ENCODE results near the gene PCDHGB7.
"Not testable (repeated sequence)": the region's sequence is repeated elsewhere in the genome, so short reads cannot be mapped to it uniquely, and the experiment has no call there.

The PCDHGB7 gene

DNA sequence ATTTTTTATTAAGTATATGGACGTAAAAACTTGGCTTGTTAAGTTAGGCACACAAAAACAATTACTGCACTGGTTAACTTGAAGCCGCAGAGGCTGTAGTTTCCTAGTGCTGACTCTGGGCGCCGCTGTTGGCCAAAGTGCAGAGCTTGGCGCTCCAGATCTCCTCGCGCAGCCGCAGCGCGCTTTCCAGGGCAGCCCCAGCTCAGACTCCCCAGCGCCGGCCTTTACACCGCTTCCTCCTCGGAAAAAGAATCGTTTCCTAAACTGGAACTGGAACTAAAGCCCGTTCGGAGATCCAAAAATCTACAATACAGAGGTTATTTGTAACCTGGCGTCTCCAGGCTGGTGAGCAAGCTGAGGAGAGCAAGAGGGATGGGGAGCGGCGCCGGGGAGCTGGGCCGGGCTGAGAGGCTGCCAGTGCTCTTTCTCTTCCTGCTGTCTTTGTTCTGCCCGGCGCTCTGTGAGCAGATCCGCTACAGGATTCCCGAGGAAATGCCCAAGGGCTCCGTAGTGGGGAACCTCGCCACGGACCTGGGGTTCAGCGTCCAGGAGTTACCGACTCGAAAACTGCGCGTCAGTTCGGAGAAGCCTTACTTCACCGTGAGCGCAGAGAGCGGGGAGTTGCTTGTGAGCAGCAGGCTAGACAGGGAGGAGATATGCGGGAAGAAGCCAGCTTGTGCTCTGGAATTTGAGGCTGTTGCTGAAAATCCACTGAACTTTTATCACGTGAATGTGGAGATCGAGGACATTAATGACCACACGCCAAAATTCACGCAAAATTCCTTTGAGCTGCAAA, 19.5 kb upstream of the PCDHGB7 start, which contains the start of gene PCDHGB5:
TSS of gene PCDHGB5 (plus strand) at position 192 of the 796 bp plus-strand sequence. CDS start at position 373, 181 bp downstream.
- peak; percentile 44 for DNase-seq

DNA sequence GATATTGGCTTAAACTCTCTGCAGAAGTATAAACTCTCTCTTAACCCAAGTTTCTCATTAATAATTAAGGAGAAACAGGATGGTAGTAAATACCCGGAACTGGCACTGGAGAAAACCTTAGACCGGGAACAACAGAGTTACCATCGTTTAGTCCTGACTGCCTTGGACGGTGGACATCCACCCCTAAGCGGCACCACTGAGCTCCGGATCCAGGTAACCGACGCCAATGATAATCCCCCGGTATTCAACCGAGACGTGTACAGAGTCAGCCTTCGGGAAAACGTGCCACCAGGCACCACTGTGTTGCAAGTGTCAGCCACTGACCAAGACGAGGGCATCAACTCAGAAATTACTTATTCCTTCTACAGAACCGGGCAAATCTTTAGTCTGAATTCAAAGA, 18.9 kb upstream of the PCDHGB7 start:
- no peak for DNase-seq

DNA sequence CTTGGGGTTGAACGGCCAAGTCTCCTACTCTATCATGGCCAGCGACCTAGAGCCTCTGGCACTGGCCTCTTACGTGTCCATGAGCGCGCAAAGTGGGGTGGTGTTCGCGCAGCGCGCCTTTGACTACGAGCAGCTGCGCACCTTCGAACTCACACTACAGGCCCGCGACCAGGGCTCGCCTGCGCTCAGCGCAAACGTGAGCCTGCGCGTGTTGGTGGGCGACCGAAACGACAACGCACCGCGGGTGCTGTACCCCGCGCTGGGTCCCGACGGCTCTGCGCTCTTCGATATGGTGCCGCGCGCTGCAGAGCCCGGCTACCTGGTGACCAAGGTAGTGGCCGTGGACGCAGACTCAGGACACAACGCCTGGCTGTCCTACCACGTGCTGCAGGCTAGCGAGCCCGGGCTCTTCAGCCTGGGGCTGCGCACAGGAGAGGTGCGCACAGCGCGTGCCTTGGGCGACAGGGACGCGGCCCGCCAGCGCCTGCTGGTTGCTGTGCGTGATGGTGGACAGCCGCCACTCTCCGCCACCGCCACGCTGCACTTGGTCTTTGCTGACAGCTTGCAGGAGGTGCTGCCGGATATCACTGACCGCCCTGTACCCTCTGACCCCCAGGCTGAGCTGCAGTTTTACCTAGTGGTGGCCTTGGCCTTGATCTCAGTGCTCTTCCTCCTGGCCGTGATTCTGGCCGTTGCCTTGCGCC, 17.8 kb upstream of the PCDHGB7 start:
- DNase-seq = no peak

DNA sequence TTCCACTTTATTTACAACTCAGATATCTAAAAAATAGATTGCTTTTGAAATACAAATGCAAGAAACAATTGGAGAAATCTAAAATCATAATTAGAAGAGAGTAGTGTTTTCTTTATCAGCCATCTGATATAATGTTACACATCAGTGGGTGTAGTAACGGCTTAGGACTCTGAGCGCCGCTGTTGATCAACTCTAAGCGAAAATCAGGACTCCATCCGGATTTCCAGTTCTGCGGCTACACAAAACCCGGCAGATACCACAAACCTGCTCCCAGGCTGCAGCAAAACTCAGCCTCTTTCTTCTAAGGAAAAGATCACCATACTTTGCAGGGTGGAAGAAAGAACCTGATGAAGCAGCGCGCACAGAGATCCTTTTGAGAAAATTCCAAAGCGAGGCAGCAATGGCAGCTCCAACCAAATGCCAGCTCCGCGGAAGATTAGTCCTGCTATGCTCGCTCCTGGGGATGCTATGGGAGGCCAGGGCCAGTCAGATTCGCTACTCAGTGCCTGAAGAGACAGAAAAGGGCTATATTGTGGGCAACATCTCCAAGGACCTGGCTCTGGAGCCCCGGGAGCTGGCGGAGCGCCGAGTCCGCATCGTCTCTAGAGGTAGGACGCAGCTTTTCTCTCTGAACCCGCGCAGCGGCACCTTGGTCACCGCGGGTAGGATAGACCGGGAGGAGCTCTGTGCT, 14.8 kb upstream of the PCDHGB7 start, which contains the start of gene PCDHGA9:
TSS of gene PCDHGA9 (plus strand) at position 226 of the 691 bp plus-strand sequence. CDS start at position 401, 175 bp downstream.
- no peak for DNase-seq

DNA sequence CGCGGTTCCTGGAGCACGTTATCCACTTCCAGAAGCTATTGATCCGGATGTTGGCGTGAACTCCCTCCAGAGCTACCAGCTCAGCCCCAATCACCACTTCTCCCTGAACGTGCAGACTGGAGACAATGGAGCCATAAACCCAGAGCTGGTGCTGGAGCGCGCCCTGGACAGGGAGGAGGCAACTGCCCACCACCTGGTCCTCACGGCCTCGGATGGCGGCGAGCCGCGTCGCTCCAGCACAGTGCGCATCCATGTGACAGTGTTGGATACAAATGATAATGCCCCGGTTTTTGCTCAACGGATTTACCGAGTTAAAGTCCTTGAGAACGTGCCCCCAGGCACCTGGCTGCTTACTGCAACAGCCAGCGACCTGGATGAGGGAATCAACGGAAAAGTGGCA, 14.1 kb upstream of the PCDHGB7 start:
- no peak for DNase-seq

DNA sequence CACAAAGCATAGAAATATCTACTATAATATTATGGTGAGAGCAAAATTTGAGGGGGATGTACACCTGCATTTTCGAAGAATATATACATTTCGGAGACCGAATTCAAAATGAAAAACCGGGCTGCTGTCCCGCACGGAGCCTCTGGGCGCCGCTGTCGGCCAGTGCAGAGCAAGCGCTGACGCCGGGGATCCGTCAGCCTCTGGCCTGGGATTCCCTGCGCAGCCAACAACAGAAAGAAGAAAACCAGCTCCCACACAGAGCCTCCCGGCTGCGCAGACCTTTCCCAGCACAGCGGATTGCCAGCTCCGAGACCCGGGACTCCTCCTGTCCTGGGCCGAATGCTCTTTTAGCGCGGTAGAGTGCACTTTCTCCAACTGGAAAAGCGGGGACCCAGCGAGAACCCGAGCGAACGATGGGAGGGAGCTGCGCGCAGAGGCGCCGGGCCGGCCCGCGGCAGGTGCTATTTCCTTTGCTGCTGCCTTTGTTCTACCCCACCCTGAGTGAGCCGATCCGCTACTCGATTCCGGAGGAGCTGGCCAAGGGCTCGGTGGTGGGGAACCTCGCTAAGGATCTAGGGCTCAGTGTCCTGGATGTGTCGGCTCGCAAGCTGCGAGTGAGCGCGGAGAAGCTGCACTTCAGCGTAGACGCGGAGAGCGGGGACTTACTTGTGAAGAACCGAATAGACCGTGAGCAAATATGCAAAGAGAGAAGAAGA, 9.5 kb upstream of the PCDHGB7 start, which contains the start of gene PCDHGB6:
TSS of gene PCDHGB6 (plus strand) at position 232 of the 716 bp plus-strand sequence. CDS start at position 414, 182 bp downstream.
- not testable (repeated sequence) for DNase-seq

DNA sequence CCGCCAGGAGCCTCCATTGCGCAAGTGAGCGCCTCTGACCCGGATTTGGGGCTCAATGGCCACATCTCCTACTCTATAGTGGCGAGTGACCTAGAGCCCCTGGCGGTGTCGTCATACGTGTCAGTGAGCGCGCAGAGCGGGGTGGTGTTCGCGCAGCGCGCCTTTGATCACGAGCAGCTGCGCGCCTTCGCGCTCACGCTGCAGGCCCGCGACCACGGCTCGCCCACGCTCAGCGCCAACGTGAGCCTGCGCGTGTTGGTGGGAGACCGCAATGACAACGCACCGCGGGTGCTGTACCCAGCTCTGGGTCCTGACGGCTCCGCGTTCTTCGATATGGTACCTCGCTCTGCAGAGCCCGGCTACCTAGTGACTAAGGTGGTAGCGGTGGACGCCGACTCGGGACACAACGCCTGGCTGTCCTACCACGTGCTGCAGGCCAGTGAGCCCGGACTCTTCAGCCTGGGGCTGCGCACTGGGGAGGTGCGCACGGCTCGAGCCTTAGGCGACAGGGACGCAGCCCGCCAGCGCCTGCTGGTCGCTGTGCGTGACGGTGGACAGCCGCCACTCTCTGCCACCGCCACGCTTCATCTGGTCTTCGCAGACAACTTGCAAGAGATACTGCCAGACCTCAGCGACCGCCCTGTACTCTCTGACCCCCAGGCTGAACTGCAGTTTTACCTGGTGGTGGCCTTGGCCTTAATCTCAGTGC, 7.7 kb upstream of the PCDHGB7 start:
- DNase-seq = no peak

DNA sequence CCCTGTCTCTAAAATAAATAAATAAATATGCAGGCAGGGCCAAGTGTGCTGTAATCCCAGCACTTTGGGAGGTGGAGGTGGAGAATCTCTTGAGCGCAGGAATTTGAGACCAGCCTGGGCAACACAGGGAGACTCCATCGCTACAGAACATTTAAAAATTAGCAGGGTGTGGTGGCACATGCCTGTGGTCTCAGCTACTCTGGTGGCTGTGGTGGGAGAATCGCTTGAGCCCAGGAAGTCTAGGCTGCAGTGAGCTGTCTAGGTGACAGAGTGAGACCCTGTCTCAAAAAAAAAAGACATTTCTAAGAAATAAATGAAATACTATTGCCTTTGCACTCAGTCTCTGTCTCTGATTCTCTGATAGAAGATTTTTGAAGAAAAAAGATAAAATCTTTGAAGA, 5.9 kb upstream of the PCDHGB7 start:
- DNase-seq = no peak

DNA sequence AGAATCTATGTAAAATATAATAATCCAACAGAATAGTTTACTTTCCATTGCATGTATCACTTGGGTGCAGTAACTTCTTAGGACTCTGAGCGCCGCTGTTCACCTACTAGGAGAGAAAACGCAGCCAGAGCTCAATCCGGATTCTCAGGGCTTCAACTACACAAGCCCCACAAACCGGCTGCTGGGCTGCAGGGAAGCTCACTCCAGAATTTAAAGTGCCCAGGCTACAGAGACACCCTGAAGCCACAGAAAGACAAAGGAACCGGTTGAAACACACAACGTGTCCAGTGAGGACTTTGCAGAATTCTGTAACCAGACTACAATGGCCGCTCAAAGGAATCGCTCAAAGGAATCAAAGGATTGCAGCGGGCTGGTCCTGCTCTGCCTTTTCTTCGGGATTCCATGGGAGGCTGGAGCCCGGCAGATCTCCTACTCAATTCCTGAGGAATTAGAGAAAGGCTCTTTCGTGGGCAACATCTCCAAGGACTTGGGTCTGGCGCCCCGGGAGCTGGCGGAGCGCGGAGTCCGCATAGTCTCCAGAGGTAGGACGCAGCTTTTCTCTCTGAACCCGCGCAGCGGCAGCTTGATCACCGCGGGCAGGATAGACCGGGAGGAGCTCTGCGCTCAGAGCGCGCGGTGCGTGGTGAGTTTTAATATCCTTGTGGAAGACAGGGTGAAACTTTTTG, 4.5 kb upstream of the PCDHGB7 start, which contains the start of gene PCDHGA10:
TSS of gene PCDHGA10 (plus strand) at position 134 of the 686 bp plus-strand sequence. CDS start at position 323, 189 bp downstream.
- peak; percentile 15 for DNase-seq

DNA sequence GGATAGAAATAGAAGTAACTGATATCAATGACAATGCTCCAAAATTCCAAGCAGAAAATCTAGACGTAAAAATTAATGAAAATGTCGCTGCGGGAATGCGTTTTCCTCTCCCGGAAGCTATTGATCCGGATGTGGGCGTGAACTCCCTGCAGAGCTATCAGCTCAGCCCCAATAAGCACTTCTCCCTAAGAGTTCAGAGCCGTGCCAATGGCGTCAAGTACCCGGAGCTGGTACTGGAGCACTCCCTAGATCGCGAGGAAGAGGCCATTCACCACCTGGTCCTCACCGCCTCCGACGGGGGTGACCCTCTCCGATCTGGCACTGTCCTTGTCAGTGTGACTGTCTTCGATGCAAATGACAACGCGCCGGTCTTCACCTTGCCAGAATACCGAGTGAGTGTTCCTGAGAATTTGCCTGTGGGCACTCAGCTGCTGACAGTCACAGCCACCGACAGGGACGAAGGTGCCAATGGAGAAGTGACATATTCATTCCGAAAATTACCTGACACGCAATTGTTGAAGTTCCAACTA, 3.9 kb upstream of the PCDHGB7 start:
- DNase-seq = no peak

DNA sequence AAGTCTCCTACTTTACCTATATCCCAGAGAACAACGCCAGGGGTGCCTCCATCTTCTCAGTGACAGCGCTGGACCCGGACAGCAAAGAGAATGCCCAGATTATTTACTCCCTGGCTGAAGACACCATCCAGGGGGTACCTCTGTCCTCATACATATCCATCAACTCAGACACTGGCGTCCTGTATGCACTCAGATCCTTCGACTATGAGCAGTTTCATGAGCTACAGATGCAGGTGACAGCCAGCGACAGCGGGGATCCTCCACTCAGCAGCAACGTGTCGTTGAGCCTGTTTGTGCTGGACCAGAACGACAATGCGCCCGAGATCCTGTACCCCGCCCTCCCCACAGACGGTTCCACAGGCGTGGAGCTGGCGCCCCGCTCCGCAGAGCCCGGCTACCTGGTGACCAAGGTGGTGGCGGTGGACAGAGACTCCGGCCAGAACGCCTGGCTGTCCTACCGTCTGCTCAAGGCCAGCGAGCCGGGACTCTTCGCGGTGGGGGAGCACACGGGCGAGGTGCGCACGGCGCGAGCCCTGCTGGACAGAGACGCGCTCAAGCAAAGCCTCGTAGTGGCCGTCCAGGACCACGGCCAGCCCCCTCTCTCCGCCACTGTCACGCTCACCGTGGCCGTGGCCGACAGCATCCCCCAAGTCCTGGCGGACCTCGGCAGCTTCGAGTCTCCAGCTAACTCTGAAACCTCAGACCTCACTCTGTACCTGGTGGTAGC, 2.8 kb upstream of the PCDHGB7 start:
- not testable (repeated sequence) for DNase-seq

DNA sequence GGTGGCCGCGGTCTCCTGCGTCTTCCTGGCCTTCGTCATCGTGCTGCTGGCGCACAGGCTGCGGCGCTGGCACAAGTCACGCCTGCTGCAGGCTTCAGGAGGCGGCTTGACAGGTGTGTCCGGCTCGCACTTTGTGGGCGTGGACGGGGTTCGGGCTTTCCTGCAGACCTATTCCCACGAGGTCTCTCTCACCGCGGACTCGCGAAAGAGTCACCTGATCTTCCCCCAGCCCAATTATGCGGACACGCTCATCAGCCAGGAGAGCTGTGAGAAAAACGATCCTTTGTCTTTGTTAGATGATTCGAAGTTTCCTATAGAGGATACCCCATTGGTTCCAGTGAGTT, 2.2 kb upstream of the PCDHGB7 start:
- DNase-seq = not testable (repeated sequence)

DNA sequence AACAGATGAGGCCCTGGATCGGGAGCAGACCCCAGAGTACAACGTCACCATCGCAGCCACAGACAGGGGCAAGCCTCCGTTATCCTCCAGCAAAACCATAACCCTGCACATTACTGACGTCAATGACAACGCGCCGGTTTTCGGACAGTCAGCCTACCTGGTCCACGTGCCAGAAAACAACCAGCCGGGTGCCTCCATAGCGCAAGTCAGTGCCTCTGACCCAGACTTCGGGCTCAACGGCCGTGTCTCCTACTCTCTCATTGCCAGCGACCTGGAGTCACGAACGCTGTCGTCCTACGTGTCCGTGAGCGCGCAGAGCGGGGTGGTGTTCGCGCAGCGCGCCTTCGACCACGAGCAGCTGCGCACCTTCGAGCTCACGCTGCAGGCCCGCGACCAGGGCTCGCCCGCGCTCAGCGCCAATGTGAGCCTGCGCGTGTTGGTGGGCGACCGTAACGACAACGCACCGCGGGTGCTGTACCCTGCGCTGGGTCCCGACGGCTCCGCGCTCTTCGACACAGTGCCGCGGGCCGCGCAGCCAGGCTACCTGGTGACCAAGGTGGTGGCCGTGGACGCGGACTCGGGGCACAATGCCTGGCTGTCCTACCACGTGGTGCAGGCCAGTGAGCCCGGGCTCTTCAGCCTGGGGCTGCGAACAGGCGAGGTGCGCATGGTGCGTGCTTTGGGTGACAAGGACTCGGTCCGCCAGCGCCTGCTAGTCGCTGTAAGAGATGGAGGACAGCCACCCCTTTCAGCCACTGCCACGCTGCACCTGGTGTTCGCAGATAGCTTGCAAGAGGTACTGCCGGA, 1.8 kb downstream of the PCDHGB7 start:
- DNase-seq = no peak

DNA sequence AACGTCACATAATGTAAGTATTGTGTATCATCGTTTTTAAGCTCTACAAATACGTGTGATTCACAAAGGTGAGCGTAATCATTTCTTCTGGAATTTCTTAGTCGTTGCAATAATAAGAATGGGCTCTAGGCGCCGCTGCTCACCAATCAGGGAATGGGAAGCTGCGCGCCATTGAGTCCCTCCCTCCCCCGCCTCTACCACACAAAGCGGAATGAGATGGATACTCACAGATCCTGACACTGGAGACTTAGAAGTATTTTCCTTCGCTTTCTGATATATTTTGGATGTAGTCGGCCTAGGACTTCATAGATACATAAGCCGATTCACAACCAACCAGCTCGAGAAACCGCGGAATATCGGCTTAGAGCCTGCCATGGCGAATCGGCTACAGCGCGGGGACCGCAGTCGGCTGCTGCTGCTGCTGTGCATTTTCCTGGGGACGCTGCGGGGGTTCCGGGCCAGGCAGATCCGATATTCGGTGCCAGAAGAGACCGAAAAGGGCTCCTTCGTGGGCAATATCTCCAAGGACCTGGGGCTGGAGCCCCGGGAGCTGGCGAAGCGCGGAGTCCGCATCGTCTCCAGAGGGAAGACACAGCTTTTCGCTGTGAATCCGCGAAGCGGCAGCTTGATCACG, 3.5 kb downstream of the PCDHGB7 start, which contains the start of gene PCDHGA11:
TSS of gene PCDHGA11 (plus strand) at position 197 of the 634 bp plus-strand sequence. CDS start at position 374, 177 bp downstream.
- DNase-seq = no peak

DNA sequence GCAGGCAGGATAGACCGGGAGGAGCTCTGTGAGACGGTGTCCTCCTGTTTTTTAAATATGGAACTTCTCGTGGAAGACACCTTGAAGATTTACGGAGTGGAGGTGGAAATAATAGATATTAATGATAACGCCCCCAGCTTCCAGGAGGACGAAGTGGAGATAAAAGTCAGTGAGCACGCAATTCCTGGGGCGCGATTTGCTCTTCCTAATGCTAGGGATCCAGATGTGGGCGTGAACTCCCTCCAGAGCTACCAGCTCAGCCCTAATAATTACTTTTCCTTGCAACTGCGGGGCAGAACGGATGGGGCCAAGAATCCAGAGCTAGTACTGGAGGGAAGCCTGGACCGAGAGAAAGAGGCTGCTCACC, 4.0 kb downstream of the PCDHGB7 start:
- no peak for DNase-seq

DNA sequence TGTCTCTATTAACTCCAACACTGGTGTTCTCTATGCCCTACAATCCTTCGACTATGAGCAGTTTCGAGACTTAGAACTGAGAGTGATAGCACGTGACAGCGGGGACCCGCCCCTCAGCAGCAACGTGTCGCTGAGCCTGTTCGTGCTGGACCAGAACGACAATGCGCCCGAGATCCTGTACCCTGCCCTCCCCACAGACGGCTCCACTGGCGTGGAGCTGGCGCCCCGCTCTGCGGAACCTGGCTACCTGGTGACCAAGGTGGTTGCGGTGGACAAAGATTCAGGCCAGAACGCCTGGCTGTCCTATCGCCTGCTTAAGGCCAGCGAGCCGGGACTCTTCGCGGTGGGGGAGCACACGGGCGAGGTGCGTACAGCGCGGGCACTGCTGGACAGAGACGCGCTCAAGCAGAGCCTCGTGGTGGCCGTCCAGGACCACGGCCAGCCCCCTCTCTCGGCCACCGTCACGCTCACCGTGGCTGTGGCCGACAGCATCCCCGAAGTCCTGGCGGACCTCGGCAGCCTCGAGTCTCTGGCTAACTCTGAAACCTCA, 5.3 kb downstream of the PCDHGB7 start:
- DNase-seq = no peak

DNA sequence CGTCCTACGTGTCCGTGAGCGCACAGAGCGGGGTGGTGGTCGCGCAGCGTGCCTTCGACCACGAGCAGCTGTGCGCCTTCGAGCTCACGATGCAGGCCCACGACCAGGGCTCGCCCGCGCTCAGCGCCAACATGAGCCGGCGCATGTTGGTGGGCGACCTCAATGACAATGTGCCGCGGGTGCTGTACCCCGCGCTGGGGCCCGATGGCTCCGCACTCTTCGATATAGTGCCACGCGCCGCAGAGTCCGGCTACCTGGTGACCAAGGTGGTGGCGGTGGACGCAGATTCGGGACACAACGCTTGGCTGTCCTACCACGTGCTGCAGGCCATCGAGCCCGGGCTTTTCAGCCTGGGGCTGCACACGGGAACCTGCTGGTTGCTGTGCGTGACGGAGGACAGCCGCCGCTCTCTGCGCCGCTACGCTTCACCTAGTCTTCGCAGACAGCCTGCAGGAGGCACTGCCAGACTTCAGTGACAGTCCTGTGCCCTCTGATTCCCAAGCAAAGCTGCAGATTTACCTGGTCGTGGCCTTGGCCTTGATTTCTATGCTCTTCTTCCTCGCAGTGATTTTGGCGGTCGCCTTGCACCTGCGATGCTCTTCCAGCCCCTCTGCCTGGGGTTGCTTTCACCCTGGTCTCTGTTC, 10.4 kb downstream of the PCDHGB7 start:
- no peak for DNase-seq

All from kidney glomerular epithelial cell (primary cell).